Measurements from ENCODE around the gene MILR1. TPM values are rescaled to one million over a fixed set of nuclear protein-coding genes. Genes with fewer than 3 reads are reported as not detected.

The MILR1 gene
- total RNA-seq, 1 experiment from 2014 or later = 3.8 TPM

DNA sequence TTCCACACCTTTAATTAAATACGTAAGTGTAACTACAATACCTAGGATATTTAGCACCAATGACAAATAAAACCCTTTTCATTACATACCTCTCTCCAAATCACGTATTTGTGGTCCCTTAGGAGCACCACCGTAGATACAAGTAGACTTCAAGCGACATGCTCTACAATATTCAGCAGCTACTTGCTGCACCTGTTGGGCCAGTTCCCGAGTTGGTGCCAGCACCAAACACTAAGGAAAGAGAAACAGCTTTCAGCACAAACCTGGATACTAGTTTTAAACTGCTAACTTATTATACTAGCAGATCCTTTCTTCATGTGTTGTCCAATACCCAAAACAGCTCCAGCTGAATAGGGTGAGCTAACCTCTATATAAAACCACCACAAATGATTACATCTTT, 54.4 kb downstream of the MILR1 start:
- Histone ChIP-seq H4K20me1 (ENCODE audit: insufficient read depth) (peaks cover 72% of the 10 kb centered on the region; the same call in 1 of the 2 replicates), H3K4me2 (ENCODE audit: low read length) (no peak overlapping the region), H3K36me3 (ENCODE audit: control insufficient read depth in 1 of 2, insufficient read depth in 2 of 2, low read length in 2 of 2) (peaks cover 58 to 64% of the 10 kb centered on the region in 2 experiments), H3K9me2 (ENCODE audit: insufficient read depth) (no peaks in the 10 kb centered on the region), H2AFZ (ENCODE audit: low read depth, low read length, poor library complexity, severe bottlenecking) (no peak overlapping the region), H3K27me3 (ENCODE audit: insufficient read depth, low read length) (no peaks in the 10 kb centered on the region), H3K27ac (ENCODE audit: low read depth, low read length) (no peak overlapping the region), H3K9ac (ENCODE audit: low read length) (no peak overlapping the region), H3K79me2 (ENCODE audit: insufficient read depth, low read length) (peaks cover 88% of the 10 kb centered on the region), H3K4me3 (replicated peaks in 1 of 2; ENCODE audit: low read depth in 1 of 2, low read length in 2 of 2) (no peak overlapping the region), H3K9me3 (ENCODE audit: control insufficient read depth in 1 of 2, insufficient read depth in 1 of 2, low read depth in 1 of 2, low read length in 2 of 2) (no peaks in the 10 kb centered on the region), H3K4me1 (ENCODE audit: control insufficient read depth in 1 of 2, insufficient read depth in 2 of 2, low read length in 2 of 2) (peaks cover 10 to 55% of the 10 kb centered on the region in 2 experiments)
- ChIA-PET POLR2A (interaction anchor here (0.8 kb wide), 1 partner anchor 12 kb away, joined by 3 read pairs; no protein-coding TSS in a partner anchor), CTCF (no interaction called here), RAD21 (ENCODE audit: low non-redundant PET in 1 of 2, low total read pairs in 2 of 2, uncharacterized antibody in 2 of 2, unreplicated experiment in 2 of 2) (no interaction called here)
- DNase-seq (ENCODE audit: low read depth, low spot score) = no peak
- TF ChIP-seq SIN3A (IDR thresholded peaks at IDR 0.05; ENCODE audit: low read depth) (no peak), POLR2AphosphoS5 (IDR thresholded peaks at IDR 0.05; ENCODE audit: low read depth, low read length) (no peak; the same call in 1 of the 2 replicates), FOSL1 (IDR thresholded peaks at IDR 0.05; ENCODE audit: low read depth) (no peak), ZFX (IDR thresholded peaks at IDR 0.05) (no peak), EZH2phosphoT487 (IDR thresholded peaks at IDR 0.05; ENCODE audit: borderline replicate concordance) (no peak), EZH2 (IDR thresholded peaks at IDR 0.05) (no peak)
- TF ChIP-seq, protein P1, sequence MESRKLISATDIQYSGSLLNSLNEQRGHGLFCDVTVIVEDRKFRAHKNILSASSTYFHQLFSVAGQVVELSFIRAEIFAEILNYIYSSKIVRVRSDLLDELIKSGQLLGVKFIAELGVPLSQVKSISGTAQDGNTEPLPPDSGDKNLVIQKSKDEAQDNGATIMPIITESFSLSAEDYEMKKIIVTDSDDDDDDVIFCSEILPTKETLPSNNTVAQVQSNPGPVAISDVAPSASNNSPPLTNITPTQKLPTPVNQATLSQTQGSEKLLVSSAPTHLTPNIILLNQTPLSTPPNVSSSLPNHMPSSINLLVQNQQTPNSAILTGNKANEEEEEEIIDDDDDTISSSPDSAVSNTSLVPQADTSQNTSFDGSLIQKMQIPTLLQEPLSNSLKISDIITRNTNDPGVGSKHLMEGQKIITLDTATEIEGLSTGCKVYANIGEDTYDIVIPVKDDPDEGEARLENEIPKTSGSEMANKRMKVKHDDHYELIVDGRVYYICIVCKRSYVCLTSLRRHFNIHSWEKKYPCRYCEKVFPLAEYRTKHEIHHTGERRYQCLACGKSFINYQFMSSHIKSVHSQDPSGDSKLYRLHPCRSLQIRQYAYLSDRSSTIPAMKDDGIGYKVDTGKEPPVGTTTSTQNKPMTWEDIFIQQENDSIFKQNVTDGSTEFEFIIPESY (IDR thresholded peaks at IDR 0.05; ENCODE audit: extremely low read depth, insufficient replicate concordance, low read length) = no peak
- TF ChIP-seq, protein P2, sequence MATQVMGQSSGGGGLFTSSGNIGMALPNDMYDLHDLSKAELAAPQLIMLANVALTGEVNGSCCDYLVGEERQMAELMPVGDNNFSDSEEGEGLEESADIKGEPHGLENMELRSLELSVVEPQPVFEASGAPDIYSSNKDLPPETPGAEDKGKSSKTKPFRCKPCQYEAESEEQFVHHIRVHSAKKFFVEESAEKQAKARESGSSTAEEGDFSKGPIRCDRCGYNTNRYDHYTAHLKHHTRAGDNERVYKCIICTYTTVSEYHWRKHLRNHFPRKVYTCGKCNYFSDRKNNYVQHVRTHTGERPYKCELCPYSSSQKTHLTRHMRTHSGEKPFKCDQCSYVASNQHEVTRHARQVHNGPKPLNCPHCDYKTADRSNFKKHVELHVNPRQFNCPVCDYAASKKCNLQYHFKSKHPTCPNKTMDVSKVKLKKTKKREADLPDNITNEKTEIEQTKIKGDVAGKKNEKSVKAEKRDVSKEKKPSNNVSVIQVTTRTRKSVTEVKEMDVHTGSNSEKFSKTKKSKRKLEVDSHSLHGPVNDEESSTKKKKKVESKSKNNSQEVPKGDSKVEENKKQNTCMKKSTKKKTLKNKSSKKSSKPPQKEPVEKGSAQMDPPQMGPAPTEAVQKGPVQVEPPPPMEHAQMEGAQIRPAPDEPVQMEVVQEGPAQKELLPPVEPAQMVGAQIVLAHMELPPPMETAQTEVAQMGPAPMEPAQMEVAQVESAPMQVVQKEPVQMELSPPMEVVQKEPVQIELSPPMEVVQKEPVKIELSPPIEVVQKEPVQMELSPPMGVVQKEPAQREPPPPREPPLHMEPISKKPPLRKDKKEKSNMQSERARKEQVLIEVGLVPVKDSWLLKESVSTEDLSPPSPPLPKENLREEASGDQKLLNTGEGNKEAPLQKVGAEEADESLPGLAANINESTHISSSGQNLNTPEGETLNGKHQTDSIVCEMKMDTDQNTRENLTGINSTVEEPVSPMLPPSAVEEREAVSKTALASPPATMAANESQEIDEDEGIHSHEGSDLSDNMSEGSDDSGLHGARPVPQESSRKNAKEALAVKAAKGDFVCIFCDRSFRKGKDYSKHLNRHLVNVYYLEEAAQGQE (IDR thresholded peaks at IDR 0.05; ENCODE audit: low read depth) = no peak
- ATAC-seq = no peak
- intact Hi-C loops (cut with micrococcal nuclease) = no loop called here
- BruUV-seq (replicated peaks) = no TSS peak

Measured in HCT116 (cell line).